ENCODE results near the gene KLHL30.

GRCh38 chr2:238139196-238140039 is 950 bp downstream of the KLHL30 start:
- TF ChIP-seq EZH2 (IDR thresholded peaks at IDR 0.05; ENCODE audit: low read length) (no peak), CTCF (optimal IDR thresholded peaks at IDR 0.05 in 1 of 3, IDR thresholded peaks at IDR 0.05 in 1 of 3, conservative IDR thresholded peaks at IDR 0.05 in 1 of 3; ENCODE audit: extremely low read depth in 1 of 3, insufficient read depth in 2 of 3, low read length in 3 of 3) (peak in 2 of 3 experiments; percentile 40 to 84)
